Measurements from ENCODE around the gene NUPR1. TPM values are rescaled to one million over a fixed set of nuclear protein-coding genes. Genes with fewer than 3 reads are reported as not detected.
A peak's percentile ranks its signal among the peaks of the same experiment; 100 is the strongest.

Gene NUPR1
- total and polyA plus RNA-seq, 2 of the 13 experiments (the other 11 are each of a cell fraction or from before 2014, with no cell fraction given), result 18.0 to 25.6 TPM

DNA sequence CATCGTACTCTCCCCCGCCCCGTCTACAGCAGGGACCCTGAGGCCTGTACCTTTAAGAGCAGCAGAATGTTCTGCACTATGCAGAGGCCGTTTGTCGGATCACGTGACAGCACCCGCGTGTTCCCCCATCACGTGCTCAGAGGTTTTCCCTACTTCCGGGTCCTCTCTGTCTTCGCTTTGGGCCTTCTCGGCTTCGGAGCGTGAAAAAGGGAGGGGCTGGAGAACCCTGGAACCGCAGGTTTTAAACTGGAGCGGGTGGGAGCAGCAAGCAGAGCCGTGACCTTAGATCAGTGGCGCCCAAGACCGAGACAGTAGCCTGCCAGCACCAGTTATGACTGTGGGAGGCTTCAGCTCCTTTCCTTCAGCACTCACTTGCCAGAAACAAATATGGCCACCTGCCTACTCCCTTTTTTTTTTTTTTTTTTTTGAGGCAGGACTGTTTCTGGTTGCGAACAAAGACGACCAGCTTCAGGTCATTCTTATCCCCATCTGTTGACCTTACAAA, 46.8 kb downstream of the NUPR1 start, which contains the start of gene CLN3 (continued):
- TF ChIP-seq ZNF20 (CRISPR knock-in tag; IDR thresholded peaks at IDR 0.05) (0 out of 2 replicates have a peak, but pooled peaks have one; percentile 29), HHEX (CRISPR knock-in tag; IDR thresholded peaks at IDR 0.05) (no peak), ATF1 (CRISPR knock-in tag; IDR thresholded peaks at IDR 0.05) (peak; percentile 81), ZNF615 (CRISPR knock-in tag; IDR thresholded peaks at IDR 0.05; ENCODE audit: borderline replicate concordance) (no peak), SOX5 (CRISPR knock-in tag; IDR thresholded peaks at IDR 0.05; ENCODE audit: borderline replicate concordance) (no peak; the same call in 1 of the 2 replicates), ZNF616 (CRISPR knock-in tag; IDR thresholded peaks at IDR 0.05; ENCODE audit: low read depth) (0 out of 2 replicates have a peak, but pooled peaks have one; percentile 25), ZNF781 (CRISPR knock-in tag; IDR thresholded peaks at IDR 0.05; ENCODE audit: borderline replicate concordance, not compliant biosample characterization) (no peak), HOXA3 (CRISPR knock-in tag; IDR thresholded peaks at IDR 0.05) (peak; percentile 92), SMAD3 (CRISPR knock-in tag; IDR thresholded peaks at IDR 0.05) (no peak), NR3C1 (CRISPR knock-in tag; IDR thresholded peaks at IDR 0.05) (no peak), DPF2 (CRISPR knock-in tag; IDR thresholded peaks at IDR 0.05; ENCODE audit: borderline replicate concordance, low read depth) (no peak), MZF1 (CRISPR knock-in tag; IDR thresholded peaks at IDR 0.05; ENCODE audit: borderline replicate concordance) (no peak), SP2 (CRISPR knock-in tag; IDR thresholded peaks at IDR 0.05) (no peak), SAFB2 (CRISPR knock-in tag; IDR thresholded peaks at IDR 0.05; ENCODE audit: borderline replicate concordance, low read depth) (no peak; the same call in 1 of the 2 replicates), ZNF652 (CRISPR knock-in tag; IDR thresholded peaks at IDR 0.05; ENCODE audit: borderline replicate concordance, low read depth) (no peak; the same call in 1 of the 2 replicates), FOXA3 (CRISPR knock-in tag; IDR thresholded peaks at IDR 0.05) (peak; percentile 42), HOXD1 (CRISPR knock-in tag; IDR thresholded peaks at IDR 0.05) (no peak)
- TF ChIP-seq, protein P1, sequence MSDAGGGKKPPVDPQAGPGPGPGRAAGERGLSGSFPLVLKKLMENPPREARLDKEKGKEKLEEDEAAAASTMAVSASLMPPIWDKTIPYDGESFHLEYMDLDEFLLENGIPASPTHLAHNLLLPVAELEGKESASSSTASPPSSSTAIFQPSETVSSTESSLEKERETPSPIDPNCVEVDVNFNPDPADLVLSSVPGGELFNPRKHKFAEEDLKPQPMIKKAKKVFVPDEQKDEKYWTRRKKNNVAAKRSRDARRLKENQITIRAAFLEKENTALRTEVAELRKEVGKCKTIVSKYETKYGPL (CRISPR knock-in tag; IDR thresholded peaks at IDR 0.05), result no peak
- TF ChIP-seq, protein P2, sequence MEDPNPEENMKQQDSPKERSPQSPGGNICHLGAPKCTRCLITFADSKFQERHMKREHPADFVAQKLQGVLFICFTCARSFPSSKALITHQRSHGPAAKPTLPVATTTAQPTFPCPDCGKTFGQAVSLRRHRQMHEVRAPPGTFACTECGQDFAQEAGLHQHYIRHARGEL (CRISPR knock-in tag; IDR thresholded peaks at IDR 0.05), result no peak
- TF ChIP-seq, protein P3, sequence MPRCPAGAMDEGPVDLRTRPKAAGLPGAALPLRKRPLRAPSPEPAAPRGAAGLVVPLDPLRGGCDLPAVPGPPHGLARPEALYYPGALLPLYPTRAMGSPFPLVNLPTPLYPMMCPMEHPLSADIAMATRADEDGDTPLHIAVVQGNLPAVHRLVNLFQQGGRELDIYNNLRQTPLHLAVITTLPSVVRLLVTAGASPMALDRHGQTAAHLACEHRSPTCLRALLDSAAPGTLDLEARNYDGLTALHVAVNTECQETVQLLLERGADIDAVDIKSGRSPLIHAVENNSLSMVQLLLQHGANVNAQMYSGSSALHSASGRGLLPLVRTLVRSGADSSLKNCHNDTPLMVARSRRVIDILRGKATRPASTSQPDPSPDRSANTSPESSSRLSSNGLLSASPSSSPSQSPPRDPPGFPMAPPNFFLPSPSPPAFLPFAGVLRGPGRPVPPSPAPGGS (CRISPR knock-in tag; IDR thresholded peaks at IDR 0.05), result 0 out of 2 replicates have a peak, but pooled peaks have one; percentile 18
- TF ChIP-seq, protein P4, sequence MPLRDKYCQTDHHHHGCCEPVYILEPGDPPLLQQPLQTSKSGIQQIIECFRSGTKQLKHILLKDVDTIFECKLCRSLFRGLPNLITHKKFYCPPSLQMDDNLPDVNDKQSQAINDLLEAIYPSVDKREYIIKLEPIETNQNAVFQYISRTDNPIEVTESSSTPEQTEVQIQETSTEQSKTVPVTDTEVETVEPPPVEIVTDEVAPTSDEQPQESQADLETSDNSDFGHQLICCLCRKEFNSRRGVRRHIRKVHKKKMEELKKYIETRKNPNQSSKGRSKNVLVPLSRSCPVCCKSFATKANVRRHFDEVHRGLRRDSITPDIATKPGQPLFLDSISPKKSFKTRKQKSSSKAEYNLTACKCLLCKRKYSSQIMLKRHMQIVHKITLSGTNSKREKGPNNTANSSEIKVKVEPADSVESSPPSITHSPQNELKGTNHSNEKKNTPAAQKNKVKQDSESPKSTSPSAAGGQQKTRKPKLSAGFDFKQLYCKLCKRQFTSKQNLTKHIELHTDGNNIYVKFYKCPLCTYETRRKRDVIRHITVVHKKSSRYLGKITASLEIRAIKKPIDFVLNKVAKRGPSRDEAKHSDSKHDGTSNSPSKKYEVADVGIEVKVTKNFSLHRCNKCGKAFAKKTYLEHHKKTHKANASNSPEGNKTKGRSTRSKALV (CRISPR knock-in tag; IDR thresholded peaks at IDR 0.05), result no peak
- TF ChIP-seq, protein P5, sequence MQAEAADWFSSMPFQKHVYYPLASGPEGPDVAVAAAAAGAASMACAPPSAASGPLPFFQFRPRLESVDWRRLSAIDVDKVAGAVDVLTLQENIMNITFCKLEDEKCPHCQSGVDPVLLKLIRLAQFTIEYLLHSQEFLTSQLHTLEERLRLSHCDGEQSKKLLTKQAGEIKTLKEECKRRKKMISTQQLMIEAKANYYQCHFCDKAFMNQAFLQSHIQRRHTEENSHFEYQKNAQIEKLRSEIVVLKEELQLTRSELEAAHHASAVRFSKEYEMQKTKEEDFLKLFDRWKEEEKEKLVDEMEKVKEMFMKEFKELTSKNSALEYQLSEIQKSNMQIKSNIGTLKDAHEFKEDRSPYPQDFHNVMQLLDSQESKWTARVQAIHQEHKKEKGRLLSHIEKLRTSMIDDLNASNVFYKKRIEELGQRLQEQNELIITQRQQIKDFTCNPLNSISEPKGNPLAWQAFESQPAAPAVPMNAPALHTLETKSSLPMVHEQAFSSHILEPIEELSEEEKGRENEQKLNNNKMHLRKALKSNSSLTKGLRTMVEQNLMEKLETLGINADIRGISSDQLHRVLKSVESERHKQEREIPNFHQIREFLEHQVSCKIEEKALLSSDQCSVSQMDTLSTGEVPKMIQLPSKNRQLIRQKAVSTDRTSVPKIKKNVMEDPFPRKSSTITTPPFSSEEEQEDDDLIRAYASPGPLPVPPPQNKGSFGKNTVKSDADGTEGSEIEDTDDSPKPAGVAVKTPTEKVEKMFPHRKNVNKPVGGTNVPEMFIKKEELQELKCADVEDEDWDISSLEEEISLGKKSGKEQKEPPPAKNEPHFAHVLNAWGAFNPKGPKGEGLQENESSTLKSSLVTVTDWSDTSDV (CRISPR knock-in tag; IDR thresholded peaks at IDR 0.05), result 0 out of 2 replicates have a peak, but pooled peaks have one; percentile 52
- TF ChIP-seq, protein P6, sequence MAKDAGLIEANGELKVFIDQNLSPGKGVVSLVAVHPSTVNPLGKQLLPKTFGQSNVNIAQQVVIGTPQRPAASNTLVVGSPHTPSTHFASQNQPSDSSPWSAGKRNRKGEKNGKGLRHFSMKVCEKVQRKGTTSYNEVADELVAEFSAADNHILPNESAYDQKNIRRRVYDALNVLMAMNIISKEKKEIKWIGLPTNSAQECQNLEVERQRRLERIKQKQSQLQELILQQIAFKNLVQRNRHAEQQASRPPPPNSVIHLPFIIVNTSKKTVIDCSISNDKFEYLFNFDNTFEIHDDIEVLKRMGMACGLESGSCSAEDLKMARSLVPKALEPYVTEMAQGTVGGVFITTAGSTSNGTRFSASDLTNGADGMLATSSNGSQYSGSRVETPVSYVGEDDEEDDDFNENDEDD (CRISPR knock-in tag; IDR thresholded peaks at IDR 0.05; ENCODE audit: borderline replicate concordance), result peak; percentile 68; the same call in 1 of the 2 replicates
